Measurements from ENCODE around the gene GBGT1.

DNA sequence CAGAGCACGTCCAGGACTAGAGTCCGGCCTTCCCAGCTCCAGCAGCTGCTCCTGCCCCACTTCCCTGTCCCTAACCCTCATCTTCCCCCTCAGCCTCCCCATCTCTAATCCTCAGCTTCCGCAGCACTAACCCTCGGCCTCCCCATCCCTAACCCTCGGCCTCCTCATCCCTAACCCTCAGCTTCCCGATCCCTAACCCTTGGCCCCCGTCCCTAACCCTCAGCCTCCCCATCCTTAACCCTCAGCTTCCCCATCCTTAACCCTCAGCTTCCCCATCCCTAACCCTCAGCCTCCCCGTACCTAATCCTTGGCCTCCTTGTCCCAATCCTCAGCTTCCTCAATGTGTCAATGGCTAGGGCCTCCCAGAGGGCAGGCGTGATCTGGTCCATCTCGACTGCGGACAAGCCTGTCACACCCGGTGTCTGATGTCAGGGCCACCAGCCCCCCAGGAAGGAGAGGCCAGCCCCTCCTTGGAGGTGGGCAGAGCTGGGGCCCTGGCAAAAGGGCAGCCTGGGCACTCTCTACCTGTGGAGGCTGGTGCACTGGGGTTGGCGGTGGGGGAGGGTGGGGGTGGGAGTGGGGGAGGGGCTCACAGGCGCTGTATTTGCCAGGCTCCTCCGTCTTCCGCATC is 43.9 kb upstream of the GBGT1 start:
- TF ChIP-seq POLR2AphosphoS5 (IDR thresholded peaks at IDR 0.05) = no peak
- TF ChIP-seq, protein P1, sequence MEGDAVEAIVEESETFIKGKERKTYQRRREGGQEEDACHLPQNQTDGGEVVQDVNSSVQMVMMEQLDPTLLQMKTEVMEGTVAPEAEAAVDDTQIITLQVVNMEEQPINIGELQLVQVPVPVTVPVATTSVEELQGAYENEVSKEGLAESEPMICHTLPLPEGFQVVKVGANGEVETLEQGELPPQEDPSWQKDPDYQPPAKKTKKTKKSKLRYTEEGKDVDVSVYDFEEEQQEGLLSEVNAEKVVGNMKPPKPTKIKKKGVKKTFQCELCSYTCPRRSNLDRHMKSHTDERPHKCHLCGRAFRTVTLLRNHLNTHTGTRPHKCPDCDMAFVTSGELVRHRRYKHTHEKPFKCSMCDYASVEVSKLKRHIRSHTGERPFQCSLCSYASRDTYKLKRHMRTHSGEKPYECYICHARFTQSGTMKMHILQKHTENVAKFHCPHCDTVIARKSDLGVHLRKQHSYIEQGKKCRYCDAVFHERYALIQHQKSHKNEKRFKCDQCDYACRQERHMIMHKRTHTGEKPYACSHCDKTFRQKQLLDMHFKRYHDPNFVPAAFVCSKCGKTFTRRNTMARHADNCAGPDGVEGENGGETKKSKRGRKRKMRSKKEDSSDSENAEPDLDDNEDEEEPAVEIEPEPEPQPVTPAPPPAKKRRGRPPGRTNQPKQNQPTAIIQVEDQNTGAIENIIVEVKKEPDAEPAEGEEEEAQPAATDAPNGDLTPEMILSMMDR (IDR thresholded peaks at IDR 0.05 in 8 of 11, conservative IDR thresholded peaks at IDR 0.05 in 3 of 11) = no peak
- no peak for TF ChIP-seq POLR2A (IDR thresholded peaks at IDR 0.05)

Measured in spleen (tissue), 7 donors.